ENCODE data around the gene PHACTR3. TPM values are rescaled to one million over a fixed set of nuclear protein-coding genes. Genes with fewer than 3 reads are reported as not detected.

The PHACTR3 gene
- total RNA-seq, 1 donor from 2014 or later = 22.3 TPM

GRCh38 chr20:59749301-59749700 is 145.0 kb downstream of the PHACTR3 start:
- Mint-ChIP-seq H3K4me1 (peaks cover 38% of the 10 kb centered on the region), H3K36me3 (ENCODE audit: low read depth) (no peaks in the 10 kb centered on the region), H3K9me3 (no peaks in the 10 kb centered on the region), H3K4me3 (peak overlapping the region; percentile 39), H3K27me3 (ENCODE audit: low read depth) (peaks cover 14% of the 10 kb centered on the region), H3K27ac (ENCODE audit: unreplicated experiment) (no peak overlapping the region)
- no peak for TF ChIP-seq CTCF (conservative IDR thresholded peaks at IDR 0.05)
- DNase-seq (ENCODE audit: low read depth, low spot score) = no peak

- Mint-ChIP-seq H3K27me3 (ENCODE audit: low read depth) (peaks cover 17% of the 10 kb centered on the region), H3K36me3 (ENCODE audit: low read depth) (no peaks in the 10 kb centered on the region), H3K9me3 (no peaks in the 10 kb centered on the region), H3K4me3 (no peak overlapping the region), H3K27ac (ENCODE audit: unreplicated experiment) (no peak overlapping the region), H3K4me1 (peaks cover 38% of the 10 kb centered on the region)
- no peak for DNase-seq (ENCODE audit: low read depth, low spot score)
- no peak for TF ChIP-seq CTCF (conservative IDR thresholded peaks at IDR 0.05)
These were observed 146.0 kb downstream of the PHACTR3 start for GRCh38 chr20:59750209-59750840.

- peaks cover 38% of the 10 kb centered on the region for H3K4me1 Mint-ChIP-seq
- peak; percentile 90 for TF ChIP-seq CTCF (conservative IDR thresholded peaks at IDR 0.05)
- peaks cover 20% of the 10 kb centered on the region for H3K27me3 Mint-ChIP-seq (ENCODE audit: low read depth)
- H3K9me3 Mint-ChIP-seq = no peaks in the 10 kb centered on the region
- H3K36me3 Mint-ChIP-seq (ENCODE audit: low read depth) = no peaks in the 10 kb centered on the region
- H3K4me3 Mint-ChIP-seq = no peak overlapping the region
- H3K27ac Mint-ChIP-seq (ENCODE audit: unreplicated experiment) = no peak overlapping the region
- DNase-seq (ENCODE audit: low read depth, low spot score) = peak; percentile 81
These were observed 146.9 kb downstream of the PHACTR3 start for GRCh38 chr20:59751075-59751711.

GRCh38 chr20:59752101-59752586 is 147.8 kb downstream of the PHACTR3 start:
- H3K27me3 Mint-ChIP-seq (ENCODE audit: low read depth) = peaks cover 20% of the 10 kb centered on the region
- no peaks in the 10 kb centered on the region for H3K36me3 Mint-ChIP-seq (ENCODE audit: low read depth)
- DNase-seq (ENCODE audit: low read depth, low spot score) = no peak
- H3K4me1 Mint-ChIP-seq = peaks cover 38% of the 10 kb centered on the region
- H3K4me3 Mint-ChIP-seq = no peak overlapping the region
- no peaks in the 10 kb centered on the region for H3K9me3 Mint-ChIP-seq
- TF ChIP-seq CTCF (conservative IDR thresholded peaks at IDR 0.05) = no peak
- no peak overlapping the region for H3K27ac Mint-ChIP-seq (ENCODE audit: unreplicated experiment)

GRCh38 chr20:59752704-59753460 is 148.5 kb downstream of the PHACTR3 start:
- Mint-ChIP-seq H3K9me3 (no peaks in the 10 kb centered on the region), H3K27me3 (ENCODE audit: low read depth) (peaks cover 20% of the 10 kb centered on the region), H3K36me3 (ENCODE audit: low read depth) (no peaks in the 10 kb centered on the region), H3K27ac (ENCODE audit: unreplicated experiment) (no peak overlapping the region), H3K4me3 (no peak overlapping the region), H3K4me1 (peaks cover 38% of the 10 kb centered on the region)
- no peak for TF ChIP-seq CTCF (conservative IDR thresholded peaks at IDR 0.05)
- DNase-seq (ENCODE audit: low read depth, low spot score) = no peak
